HEK293 (cell line): ENCODE measurements around the gene MELK.
"Not testable (repeated sequence)": the region's sequence is repeated elsewhere in the genome, so short reads cannot be mapped to it uniquely, and the experiment has no call there.

Experiments
- CTCF ChIP-seq: fragments of 450-650 bp; formaldehyde crosslinking; IDR thresholded peaks from 2 replicates; pipeline ENCODE4 v1.5.1; 2016; ENCODE audit warnings: missing biosample characterization, missing genetic modification characterization
- YY1 ChIP-seq: fragments of 450-650 bp; formaldehyde crosslinking; IDR thresholded peaks from 2 replicates; pipeline ENCODE4 v1.5.1; 2018; ENCODE audit warnings: missing biosample characterization, missing genetic modification characterization
- ZBTB48 ChIP-seq: fragments of 450-650 bp; formaldehyde crosslinking; IDR thresholded peaks from 2 replicates; pipeline ENCODE4 v1.5.1; 2016; ENCODE audit warnings: missing biosample characterization, missing genetic modification characterization
- TF ChIP-seq, protein P1 (sequence below): fragments of 450-650 bp; formaldehyde crosslinking; IDR thresholded peaks from 2 replicates; pipeline ENCODE4 v1.5.1; 2016; ENCODE audit warnings: missing biosample characterization, missing genetic modification characterization, borderline replicate concordance

DNA sequence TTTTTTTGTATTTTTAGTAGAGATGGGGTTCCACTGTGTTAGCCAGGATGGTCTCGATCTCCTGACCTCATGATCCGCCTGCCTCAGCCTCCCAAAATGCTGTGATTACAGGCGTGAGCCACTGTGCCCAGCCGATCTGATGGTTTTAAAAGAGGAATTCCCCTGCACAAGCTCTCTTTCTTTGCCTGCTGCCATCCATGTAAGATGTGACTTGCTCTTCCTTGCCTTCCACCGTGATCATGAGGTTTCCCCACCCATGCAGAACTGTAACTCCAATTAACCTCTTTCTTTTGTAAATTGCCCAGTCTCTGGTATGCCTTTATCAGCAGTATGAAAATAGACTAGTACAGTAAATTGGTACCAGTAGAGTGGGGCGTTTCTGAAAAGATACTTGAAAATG, 39.0 kb upstream of the MELK start:
- TF ChIP-seq YY1; ZBTB48 (tag by site-specific recombination); CTCF (tag by site-specific recombination): not testable (repeated sequence)
- TF ChIP-seq, protein P1, sequence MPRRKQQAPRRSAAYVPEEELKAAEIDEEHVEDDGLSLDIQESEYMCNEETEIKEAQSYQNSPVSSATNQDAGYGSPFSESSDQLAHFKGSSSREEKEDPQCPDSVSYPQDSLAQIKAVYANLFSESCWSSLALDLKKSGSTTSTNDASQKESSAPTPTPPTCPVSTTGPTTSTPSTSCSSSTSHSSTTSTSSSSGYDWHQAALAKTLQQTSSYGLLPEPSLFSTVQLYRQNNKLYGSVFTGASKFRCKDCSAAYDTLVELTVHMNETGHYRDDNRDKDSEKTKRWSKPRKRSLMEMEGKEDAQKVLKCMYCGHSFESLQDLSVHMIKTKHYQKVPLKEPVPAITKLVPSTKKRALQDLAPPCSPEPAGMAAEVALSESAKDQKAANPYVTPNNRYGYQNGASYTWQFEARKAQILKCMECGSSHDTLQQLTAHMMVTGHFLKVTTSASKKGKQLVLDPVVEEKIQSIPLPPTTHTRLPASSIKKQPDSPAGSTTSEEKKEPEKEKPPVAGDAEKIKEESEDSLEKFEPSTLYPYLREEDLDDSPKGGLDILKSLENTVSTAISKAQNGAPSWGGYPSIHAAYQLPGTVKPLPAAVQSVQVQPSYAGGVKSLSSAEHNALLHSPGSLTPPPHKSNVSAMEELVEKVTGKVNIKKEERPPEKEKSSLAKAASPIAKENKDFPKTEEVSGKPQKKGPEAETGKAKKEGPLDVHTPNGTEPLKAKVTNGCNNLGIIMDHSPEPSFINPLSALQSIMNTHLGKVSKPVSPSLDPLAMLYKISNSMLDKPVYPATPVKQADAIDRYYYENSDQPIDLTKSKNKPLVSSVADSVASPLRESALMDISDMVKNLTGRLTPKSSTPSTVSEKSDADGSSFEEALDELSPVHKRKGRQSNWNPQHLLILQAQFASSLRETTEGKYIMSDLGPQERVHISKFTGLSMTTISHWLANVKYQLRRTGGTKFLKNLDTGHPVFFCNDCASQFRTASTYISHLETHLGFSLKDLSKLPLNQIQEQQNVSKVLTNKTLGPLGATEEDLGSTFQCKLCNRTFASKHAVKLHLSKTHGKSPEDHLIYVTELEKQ (tag by site-specific recombination): not testable (repeated sequence)
